LHCN-M2 (cell line): ENCODE measurements around the gene H1-8. TPM values are rescaled to one million over a fixed set of nuclear protein-coding genes. Genes with fewer than 3 reads are reported as not detected.
A peak's percentile ranks its signal among the peaks of the same experiment; 100 is the strongest.

Source experiments
- DNase-seq: peaks from one replicate; pipeline ENCODE4 v3.0.0-alpha.2; 2012; ENCODE audit warnings: low read depth
- total RNA-seq: library from RNA; depleted of rRNA; stranded (reverse); fragments of >200 nt; gene quantifications from 2 replicates; pipeline ENCODE4 v1.2.3, GENCODE V29; 2014

Gene H1-8
- total RNA-seq, 1 experiment from 2014 or later: not detected

GRCh38 chr3:129556358-129556695 lies 13.4 kb downstream of the H1-8 start:
- no peak for DNase-seq

DNA sequence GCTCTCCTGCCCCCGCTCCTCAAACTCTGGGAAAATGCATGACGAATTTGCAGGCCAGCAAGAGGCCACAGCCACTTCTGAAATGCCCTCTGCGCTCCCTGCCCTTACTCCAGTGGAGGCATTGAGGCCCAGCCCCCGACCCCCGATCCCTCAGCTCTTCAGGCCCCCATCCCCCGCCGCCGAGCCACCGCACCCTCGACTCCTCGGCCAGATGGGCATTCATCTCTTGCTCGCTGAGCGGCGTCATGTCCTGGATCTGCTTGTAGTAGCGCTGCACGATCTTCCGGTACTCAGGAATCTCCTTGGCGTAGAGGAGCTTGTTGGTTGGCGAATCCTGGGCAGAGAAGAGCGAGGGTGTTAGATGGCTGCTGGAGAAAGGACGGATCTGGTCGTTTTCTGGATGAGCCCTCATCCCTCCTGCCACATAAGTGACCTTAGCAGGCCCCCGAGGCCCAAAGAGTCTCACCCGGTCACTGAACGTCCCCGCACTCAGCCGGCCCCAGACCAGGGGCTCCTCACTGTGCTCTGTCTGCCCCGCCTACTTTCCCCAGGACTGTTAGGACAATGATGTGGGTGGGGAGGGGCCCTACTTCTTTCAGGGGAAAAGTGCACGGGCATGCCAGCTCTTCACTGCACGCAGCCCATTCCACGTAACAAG lies 14.0 kb downstream of the H1-8 start:
- no peak for DNase-seq

GRCh38 chr3:129557548-129557894 lies 14.5 kb downstream of the H1-8 start:
- no peak for DNase-seq

DNA sequence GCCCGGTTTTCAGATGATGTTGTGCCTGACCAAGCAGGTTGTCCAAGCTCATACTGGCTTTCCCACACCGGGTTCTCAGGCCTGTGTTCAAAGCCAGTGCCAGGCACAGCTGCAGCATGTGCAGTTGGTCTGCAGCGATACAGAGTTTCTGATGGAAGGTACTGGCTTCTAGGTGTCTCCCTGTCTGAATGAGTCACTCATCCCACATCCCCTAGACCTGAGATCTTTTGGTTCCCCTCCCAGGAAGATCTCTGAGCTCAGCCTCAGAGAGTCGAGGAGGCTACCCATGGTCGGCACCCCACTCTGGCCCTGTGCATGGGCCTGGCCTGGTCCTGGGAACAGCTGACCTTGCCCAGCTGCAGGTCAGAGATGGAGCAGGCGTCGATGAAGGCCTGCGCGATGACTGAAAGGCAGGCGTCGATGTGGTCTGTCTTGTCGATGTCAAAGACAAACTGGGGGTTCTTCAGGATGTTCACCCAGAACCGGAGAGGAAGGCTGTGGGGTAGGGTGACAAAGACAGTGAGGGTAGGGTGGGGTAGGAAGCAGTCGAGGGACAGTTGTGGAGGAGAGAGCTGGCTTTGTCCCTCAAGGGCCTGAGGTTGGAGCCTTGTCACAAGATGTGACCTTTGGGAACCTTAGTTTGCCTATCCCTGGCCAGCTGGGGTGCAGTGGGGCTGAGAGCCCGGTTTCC lies 15.3 kb downstream of the H1-8 start:
- peak; percentile 41 for DNase-seq

- DNase-seq: peak; percentile 96
These were observed 16.0 kb downstream of the H1-8 start for GRCh38 chr3:129558772-129559564.

GRCh38 chr3:129559565-129560079 lies 16.6 kb downstream of the H1-8 start:
- DNase-seq: no peak

GRCh38 chr3:129560269-129560787 lies 17.4 kb downstream of the H1-8 start:
- peak; percentile 70 for DNase-seq

- peak; percentile 93 for DNase-seq
These were observed 18.1 kb downstream of the H1-8 start for GRCh38 chr3:129560911-129561594.

- no peak for DNase-seq
These were observed 18.8 kb downstream of the H1-8 start for GRCh38 chr3:129561619-129562248.

DNA sequence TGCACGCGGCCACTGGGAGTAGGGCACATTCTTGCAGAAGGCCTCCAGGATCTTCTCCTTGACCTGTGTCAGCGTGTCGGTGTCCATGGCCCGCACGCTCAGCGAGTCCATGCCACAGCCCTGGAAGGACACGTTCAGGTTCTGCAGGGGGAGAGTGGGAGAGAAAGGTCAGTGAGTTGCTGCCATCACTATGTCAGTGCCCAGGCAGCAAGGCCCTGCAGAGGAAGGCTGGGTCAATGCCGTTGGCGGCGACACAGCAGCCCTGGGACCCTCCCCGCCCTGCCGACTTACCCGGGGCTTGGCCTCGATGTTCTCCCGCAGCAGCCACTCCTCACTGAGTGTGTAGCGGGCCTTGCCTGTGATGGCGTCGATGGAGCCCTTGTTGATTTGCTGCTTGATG lies 19.8 kb downstream of the H1-8 start:
- no peak for DNase-seq

- no peak for DNase-seq
These were observed 20.4 kb downstream of the H1-8 start for GRCh38 chr3:129563332-129563731.

DNA sequence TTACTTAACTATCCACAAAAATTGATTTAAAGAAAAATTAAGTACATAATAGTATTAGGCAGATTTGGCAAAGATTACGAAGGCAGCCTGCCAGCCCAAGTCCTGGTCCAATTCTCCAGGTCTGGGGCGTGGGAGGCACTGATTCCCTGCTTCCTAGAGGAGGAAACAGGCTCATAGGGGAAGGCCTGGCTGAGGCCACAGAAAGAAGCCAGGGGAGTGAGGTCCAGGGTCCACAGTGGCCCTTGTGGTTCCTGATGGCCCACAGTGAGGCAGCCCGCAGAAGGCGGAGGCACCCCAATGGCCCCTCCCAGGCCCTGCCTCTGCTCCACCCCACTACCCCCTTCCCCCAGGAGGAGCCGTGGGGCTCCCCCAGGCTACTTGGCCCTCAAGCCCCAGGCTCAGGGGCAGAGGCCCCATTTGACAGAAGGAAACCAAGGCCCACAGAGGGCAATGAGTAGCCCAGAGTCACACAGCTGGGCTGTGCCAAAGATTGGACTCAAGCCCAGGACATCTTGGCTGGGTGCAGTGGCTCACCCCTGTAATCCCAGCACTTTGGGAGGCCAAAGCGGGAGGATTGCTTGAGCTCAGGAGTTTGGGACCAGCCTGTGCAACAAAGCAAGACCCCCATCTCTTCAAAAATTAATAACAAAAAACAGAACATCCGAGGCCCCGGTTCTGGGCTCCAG lies 21.0 kb downstream of the H1-8 start:
- DNase-seq: peak; percentile 9

GRCh38 chr3:129564981-129565644 lies 22.1 kb downstream of the H1-8 start:
- DNase-seq: no peak

GRCh38 chr3:129565902-129566301 lies 22.9 kb downstream of the H1-8 start:
- no peak for DNase-seq

GRCh38 chr3:129567176-129567705 lies 24.3 kb downstream of the H1-8 start:
- peak; percentile 45 for DNase-seq

DNA sequence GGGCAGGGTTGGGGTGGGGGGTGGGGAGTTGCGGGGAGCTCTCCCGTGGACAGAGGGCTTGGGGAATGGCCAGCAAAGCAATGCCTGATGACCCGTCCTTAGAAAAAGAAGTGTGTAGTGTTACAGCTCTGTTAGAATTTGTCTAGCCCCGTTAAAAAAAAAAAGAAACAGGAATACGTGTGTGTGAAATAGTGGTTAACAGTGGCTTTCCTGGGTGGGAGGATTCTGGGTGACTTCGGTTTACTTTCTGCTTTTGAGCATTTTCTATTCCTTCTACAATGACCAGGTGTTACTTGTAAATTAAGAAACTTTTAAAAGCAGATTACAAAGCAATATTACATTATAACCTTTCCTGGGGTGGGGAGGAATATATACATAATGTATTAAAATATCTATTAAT lies 25.0 kb downstream of the H1-8 start:
- no peak for DNase-seq

- no peak for DNase-seq
These were observed 26.9 kb downstream of the H1-8 start for GRCh38 chr3:129569856-129570255.

GRCh38 chr3:129571605-129572547 lies 28.9 kb downstream of the H1-8 start:
- DNase-seq: no peak

- DNase-seq: no peak
These were observed 29.6 kb downstream of the H1-8 start for GRCh38 chr3:129572603-129573002.
